ENCODE results near the gene RASD1.

DNA sequence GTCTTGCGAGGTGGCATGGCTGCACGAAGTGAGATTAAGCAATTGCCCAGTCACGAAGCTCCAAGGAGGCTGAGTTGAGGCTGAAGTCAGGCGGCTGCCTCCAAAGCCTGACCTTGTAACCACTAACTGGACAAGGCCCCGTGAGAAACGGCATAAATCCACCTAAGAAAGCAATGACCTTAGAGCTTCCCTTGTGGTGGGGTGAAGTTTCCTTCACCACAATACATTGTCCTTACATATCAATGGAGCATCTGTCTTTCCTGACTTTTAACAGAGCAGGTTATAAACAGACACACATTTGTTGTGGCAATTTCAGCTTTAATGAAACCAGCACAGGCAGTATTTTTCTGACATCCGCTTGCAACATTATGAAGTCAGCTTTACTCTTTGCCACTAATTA, 21.9 kb downstream of the RASD1 start:
- TF ChIP-seq, protein P1, sequence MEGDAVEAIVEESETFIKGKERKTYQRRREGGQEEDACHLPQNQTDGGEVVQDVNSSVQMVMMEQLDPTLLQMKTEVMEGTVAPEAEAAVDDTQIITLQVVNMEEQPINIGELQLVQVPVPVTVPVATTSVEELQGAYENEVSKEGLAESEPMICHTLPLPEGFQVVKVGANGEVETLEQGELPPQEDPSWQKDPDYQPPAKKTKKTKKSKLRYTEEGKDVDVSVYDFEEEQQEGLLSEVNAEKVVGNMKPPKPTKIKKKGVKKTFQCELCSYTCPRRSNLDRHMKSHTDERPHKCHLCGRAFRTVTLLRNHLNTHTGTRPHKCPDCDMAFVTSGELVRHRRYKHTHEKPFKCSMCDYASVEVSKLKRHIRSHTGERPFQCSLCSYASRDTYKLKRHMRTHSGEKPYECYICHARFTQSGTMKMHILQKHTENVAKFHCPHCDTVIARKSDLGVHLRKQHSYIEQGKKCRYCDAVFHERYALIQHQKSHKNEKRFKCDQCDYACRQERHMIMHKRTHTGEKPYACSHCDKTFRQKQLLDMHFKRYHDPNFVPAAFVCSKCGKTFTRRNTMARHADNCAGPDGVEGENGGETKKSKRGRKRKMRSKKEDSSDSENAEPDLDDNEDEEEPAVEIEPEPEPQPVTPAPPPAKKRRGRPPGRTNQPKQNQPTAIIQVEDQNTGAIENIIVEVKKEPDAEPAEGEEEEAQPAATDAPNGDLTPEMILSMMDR (IDR thresholded peaks at IDR 0.05): no peak
- no peak for TF ChIP-seq POLR2AphosphoS5 (IDR thresholded peaks at IDR 0.05)
- TF ChIP-seq POLR2A (IDR thresholded peaks at IDR 0.05): no peak

All from transverse colon (tissue), 4 donors.